K562 treated with DMSO at 1 percent for 12 hours (cell line): ENCODE data around the gene CDK2AP2. TPM values are rescaled to one million over a fixed set of nuclear protein-coding genes. Genes with fewer than 3 reads are reported as not detected.

Source experiments
- total RNA-seq: library from RNA; unstranded; fragments of 300-600 nt; gene quantifications from 2 replicates; pipeline ENCODE4 v1.2.3, GENCODE V29; 2022; ENCODE audit not compliant: insufficient read depth

The CDK2AP2 gene
- 103 and 111 TPM in 2 replicates for total RNA-seq

GRCh38 chr11:67507864-67508485 lies at the start of gene CDK2AP2:
Gene CDK2AP2, minus strand, starts transcription at chr11:67508162. Its CDS starts 80 bp downstream, at chr11:67508082.

GRCh38 chr11:67522844-67523555 lies 15.0 kb upstream of the CDK2AP2 start, which contains the start of gene CABP2:
Gene CABP2, minus strand, starts transcription at chr11:67523446. Its CDS starts 120 bp downstream, at chr11:67523326.

GRCh38 chr11:67504950-67505581 lies 2.9 kb downstream of the CDK2AP2 start, which contains the start of gene PITPNM1:
Gene PITPNM1, minus strand, starts transcription at chr11:67505363. Its CDS starts 1,183 bp downstream, at chr11:67504180.

GRCh38 chr11:67482827-67483798 lies 24.8 kb downstream of the CDK2AP2 start, which contains the start of gene AIP:
Gene AIP, plus strand, starts transcription at chr11:67483026. Its CDS starts 133 bp downstream, at chr11:67483159.

GRCh38 chr11:67468759-67469507 lies 39.0 kb downstream of the CDK2AP2 start, which contains the start of gene TMEM134:
Gene TMEM134, minus strand, starts transcription at chr11:67469251. Its CDS starts 59 bp downstream, at chr11:67469192.

Other genes with a start within 250 kb of the CDK2AP2 start
- gene GRK2, start 241.7 kb downstream of the CDK2AP2 start, total RNA-seq: 127 and 167 TPM in 2 replicates
- 53.9 and 69.9 TPM in 2 replicates for gene ANKRD13D, start 218.9 kb downstream of the CDK2AP2 start, total RNA-seq
- 2.9 and 3.3 TPM in 2 replicates for gene SSH3, start 204.6 kb downstream of the CDK2AP2 start, total RNA-seq
- 95.5 and 130 TPM in 2 replicates for gene POLD4, start 154.6 kb downstream of the CDK2AP2 start, total RNA-seq
- 2.8 and 4.5 TPM in 2 replicates for gene CLCF1, start 134.6 kb downstream of the CDK2AP2 start, total RNA-seq
- gene RAD9A, start 116.2 kb downstream of the CDK2AP2 start, total RNA-seq: 33.4 and 59.3 TPM in 2 replicates
- gene PPP1CA, start 106.3 kb downstream of the CDK2AP2 start, total RNA-seq: 313 and 351 TPM in 2 replicates
- gene TBC1D10C, start 104.1 kb downstream of the CDK2AP2 start, total RNA-seq: 0.62 TPM in 1 of 2 replicates, not detected in the other
- not detected in 2 replicates for gene CARNS1, start 92.5 kb downstream of the CDK2AP2 start, total RNA-seq
- gene RPS6KB2, start 79.7 kb downstream of the CDK2AP2 start, total RNA-seq: 81.1 and 94.7 TPM in 2 replicates
- gene PTPRCAP, start 70.5 kb downstream of the CDK2AP2 start, total RNA-seq: 1.8 and 4.2 TPM in 2 replicates
- 180 and 198 TPM in 2 replicates for gene CORO1B, start 64.7 kb downstream of the CDK2AP2 start, total RNA-seq
- not detected in 2 replicates for gene GPR152, start 55.4 kb downstream of the CDK2AP2 start, total RNA-seq
- not detected in 2 replicates for gene CABP4, start 52.8 kb downstream of the CDK2AP2 start, total RNA-seq
- gene TMEM134, start 38.9 kb downstream of the CDK2AP2 start, total RNA-seq: 21.4 and 32.1 TPM in 2 replicates
- gene AIP, start 25.1 kb downstream of the CDK2AP2 start, total RNA-seq: 86.6 and 130 TPM in 2 replicates
- 28.6 and 34.2 TPM in 2 replicates for gene PITPNM1, start 2.8 kb downstream of the CDK2AP2 start, total RNA-seq
- gene CABP2, start 15.3 kb upstream of the CDK2AP2 start, total RNA-seq: not detected in 2 replicates
- 1,909 and 2,597 TPM in 2 replicates for gene GSTP1, start 75.7 kb upstream of the CDK2AP2 start, total RNA-seq
- 208 and 271 TPM in 2 replicates for gene NDUFV1, start 98.8 kb upstream of the CDK2AP2 start, total RNA-seq
- gene NUDT8, start 121.8 kb upstream of the CDK2AP2 start, total RNA-seq: 18.2 and 22.5 TPM in 2 replicates
- not detected in 2 replicates for gene TBX10, start 131.6 kb upstream of the CDK2AP2 start, total RNA-seq
- gene ACY3, start 142.6 kb upstream of the CDK2AP2 start, total RNA-seq: not detected in 2 replicates
- not detected in 2 replicates for gene ALDH3B2, start 166.5 kb upstream of the CDK2AP2 start, total RNA-seq